ENCODE data around the gene CABP5.

- TF ChIP-seq POLR2A (IDR thresholded peaks at IDR 0.05; ENCODE audit: low read depth) = no peak
- no peak for TF ChIP-seq CTCF (IDR thresholded peaks at IDR 0.05)
Observed at GRCh38 chr19:48023011-48023410, 20.9 kb downstream of the CABP5 start.

Measured in esophagus muscularis mucosa (tissue), 3 donors.